Measurements from ENCODE around the gene ICOS.
A peak's percentile ranks its signal among the peaks of the same experiment; 100 is the strongest.

Gene ICOS

GRCh38 chr2:203936535-203936934, at the start of gene ICOS:
ICOS (plus strand) TSS chr2:203936763; CDS start chr2:203936815, 52 bp downstream.
- no peak for DNase-seq (ENCODE audit: low read depth)

GRCh38 chr2:203887677-203888076, 48.9 kb upstream of the ICOS start:
- DNase-seq (ENCODE audit: low read depth) = no peak

- DNase-seq (ENCODE audit: low read depth) = no peak
Measured at GRCh38 chr2:203889542-203889941, 47.0 kb upstream of the ICOS start.

GRCh38 chr2:203889944-203890343, 46.6 kb upstream of the ICOS start:
- no peak for DNase-seq (ENCODE audit: low read depth)

GRCh38 chr2:203890733-203891132, 45.8 kb upstream of the ICOS start:
- DNase-seq (ENCODE audit: low read depth) = no peak

GRCh38 chr2:203891474-203891873, 45.1 kb upstream of the ICOS start:
- peak; percentile 5 for DNase-seq (ENCODE audit: low read depth)

- DNase-seq (ENCODE audit: low read depth) = peak; percentile 12
Measured at GRCh38 chr2:203892207-203892606, 44.4 kb upstream of the ICOS start.

- DNase-seq (ENCODE audit: low read depth) = no peak
Measured at GRCh38 chr2:203893401-203893800, 43.2 kb upstream of the ICOS start.

GRCh38 chr2:203893840-203894239, 42.7 kb upstream of the ICOS start:
- DNase-seq (ENCODE audit: low read depth) = no peak

GRCh38 chr2:203894262-203894661, 42.3 kb upstream of the ICOS start:
- no peak for DNase-seq (ENCODE audit: low read depth)

GRCh38 chr2:203897544-203897943, 39.0 kb upstream of the ICOS start:
- no peak for DNase-seq (ENCODE audit: low read depth)

GRCh38 chr2:203898657-203899056, 37.9 kb upstream of the ICOS start:
- DNase-seq (ENCODE audit: low read depth) = no peak

- peak; percentile 12 for DNase-seq (ENCODE audit: low read depth)
Measured at GRCh38 chr2:203900253-203900652, 36.3 kb upstream of the ICOS start.

GRCh38 chr2:203904022-203904421, 32.5 kb upstream of the ICOS start:
- no peak for DNase-seq (ENCODE audit: low read depth)

GRCh38 chr2:203905656-203906055, 30.9 kb upstream of the ICOS start:
- peak; percentile 34 for DNase-seq (ENCODE audit: low read depth)

- no peak for DNase-seq (ENCODE audit: low read depth)
Measured at GRCh38 chr2:203908066-203908796, 28.3 kb upstream of the ICOS start.

GRCh38 chr2:203908797-203909185, 27.8 kb upstream of the ICOS start:
- DNase-seq (ENCODE audit: low read depth) = no peak

GRCh38 chr2:203909261-203909967, 27.1 kb upstream of the ICOS start:
- DNase-seq (ENCODE audit: low read depth) = peak; percentile 72

- no peak for DNase-seq (ENCODE audit: low read depth)
Measured at GRCh38 chr2:203909974-203910373, 26.6 kb upstream of the ICOS start.

GRCh38 chr2:203913947-203914346, 22.6 kb upstream of the ICOS start:
- DNase-seq (ENCODE audit: low read depth) = no peak

- no peak for DNase-seq (ENCODE audit: low read depth)
Measured at GRCh38 chr2:203914546-203915182, 21.9 kb upstream of the ICOS start.

GRCh38 chr2:203915256-203915655, 21.3 kb upstream of the ICOS start:
- peak; percentile 12 for DNase-seq (ENCODE audit: low read depth)

- DNase-seq (ENCODE audit: low read depth) = no peak
Measured at GRCh38 chr2:203916756-203917155, 19.8 kb upstream of the ICOS start.
